Activated naive CD4-positive, alpha-beta T cell treated with Interleukin-2 at 50 U/mL for 16 hours (primary cell): ENCODE data around the gene TMOD3.
A peak's percentile ranks its signal among the peaks of the same experiment; 100 is the strongest.
"Not testable (repeated sequence)": the region's sequence is repeated elsewhere in the genome, so short reads cannot be mapped to it uniquely, and the experiment has no call there.

ENCODE experiments used
- DNase-seq: peaks from one replicate; pipeline ENCODE4 v3.0.0-alpha.2; 2020

The TMOD3 gene

DNA sequence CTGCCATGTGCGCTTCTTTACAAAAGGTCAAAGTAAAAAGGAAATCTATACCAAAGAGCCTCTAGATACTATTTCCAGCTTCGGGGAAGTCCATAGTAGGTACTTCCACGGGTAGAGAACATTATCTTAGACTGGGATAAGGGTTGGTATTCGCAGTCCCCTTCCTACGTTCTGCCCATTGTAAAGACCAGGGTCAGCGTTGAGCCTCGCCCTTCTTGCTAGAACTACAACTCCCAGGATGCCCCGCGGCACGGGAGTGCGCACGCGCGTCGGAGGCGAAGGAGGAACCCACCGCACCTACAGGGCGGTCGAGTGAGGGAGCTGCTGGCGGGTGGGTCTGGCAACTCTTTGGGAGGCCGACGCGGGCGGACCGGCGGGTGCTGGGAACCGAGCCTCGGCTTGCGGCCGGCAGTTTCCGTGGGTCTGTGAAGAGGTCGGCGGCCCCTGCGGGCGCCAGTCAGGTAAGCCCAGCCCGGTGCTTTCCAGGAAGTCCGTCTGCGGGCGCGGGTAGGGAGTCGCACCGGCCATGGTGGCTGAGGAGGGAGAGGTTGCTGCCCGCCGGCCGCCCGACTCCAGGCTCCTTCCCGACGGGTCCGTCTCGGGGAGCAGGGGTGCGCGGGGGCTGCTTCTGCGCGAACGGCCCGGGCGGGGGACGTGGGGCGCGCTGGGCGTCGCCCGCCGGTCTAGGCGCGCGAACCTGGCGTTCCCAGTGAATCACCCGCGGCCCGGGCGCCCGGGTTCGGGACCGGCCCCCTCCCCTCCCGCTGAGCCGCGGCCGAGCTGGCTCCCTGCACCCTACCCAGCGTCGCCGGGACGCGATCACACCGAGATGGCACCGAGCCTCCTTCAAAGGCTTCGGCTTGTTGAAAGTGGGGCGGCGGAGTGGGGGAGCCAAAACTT, at the start of gene TMOD3:
TMOD3 (plus strand) TSS at position 278 of the 900 bp plus-strand sequence. CDS start 33,232 bp downstream, outside the sequence.
- peak; percentile 93 for DNase-seq

DNA sequence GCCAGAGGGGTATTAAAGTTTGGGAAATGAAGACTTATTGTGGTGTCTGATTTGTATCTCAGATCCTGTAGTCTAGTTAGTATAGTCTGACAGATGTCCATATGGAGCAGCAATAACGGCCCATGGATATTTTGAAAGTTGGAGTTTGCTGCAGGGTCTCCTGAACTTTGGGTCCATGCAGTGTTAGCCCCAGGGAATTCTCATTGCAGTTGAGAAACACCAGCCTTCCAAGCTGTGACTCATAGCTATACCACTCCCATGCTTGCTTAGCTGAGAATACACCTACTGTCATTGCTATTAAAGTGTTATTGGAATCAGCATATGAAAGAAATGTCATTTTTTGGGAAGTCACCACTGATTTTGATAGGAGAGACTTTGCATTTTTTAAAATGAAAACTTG, 48.8 kb upstream of the TMOD3 start:
- no peak for DNase-seq

DNA sequence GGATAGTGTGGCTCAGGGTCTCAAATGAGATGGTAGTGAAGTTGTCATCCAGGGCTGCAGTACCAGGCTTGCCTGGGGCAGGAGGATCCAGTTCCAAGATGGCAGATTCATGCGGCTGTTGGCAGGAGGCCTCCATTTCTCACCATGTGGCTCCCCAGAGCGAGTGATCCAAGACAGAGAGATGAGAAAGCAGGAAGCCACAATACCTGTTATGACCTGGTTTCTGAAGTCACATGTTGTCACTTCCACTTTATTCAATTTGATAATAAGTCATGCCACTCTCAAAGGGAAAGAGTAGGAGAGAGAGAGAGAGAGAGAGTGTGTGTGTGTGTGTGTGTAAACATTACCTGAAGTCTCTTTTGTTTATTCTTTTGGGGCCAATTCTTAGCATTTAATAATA, 47.9 kb upstream of the TMOD3 start:
- no peak for DNase-seq

DNA sequence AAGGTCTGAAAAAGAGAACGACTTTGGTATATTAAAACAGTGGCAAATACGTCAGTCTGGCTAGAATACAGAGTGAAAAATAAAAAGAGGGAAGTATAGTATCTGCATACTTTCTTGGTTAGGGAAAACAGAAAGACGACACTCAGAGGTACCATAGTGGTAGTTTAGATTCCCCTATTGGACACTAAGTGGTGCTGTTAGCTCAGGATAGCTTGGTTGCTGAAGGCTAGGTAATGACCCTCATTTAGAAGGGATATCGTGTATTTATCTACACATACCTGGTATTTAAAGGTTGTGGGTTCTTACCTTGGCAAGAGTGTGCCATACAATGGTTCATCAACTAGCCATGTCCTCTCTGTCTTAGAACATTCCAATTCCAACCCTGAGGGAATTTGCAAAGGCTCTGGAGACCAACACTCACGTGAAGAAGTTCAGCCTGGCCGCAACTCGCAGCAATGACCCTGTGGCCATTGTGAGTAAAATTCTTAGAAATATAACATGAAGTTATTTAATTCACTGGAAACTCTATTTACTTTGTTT, 47.0 kb upstream of the TMOD3 start:
- DNase-seq, result no peak

DNA sequence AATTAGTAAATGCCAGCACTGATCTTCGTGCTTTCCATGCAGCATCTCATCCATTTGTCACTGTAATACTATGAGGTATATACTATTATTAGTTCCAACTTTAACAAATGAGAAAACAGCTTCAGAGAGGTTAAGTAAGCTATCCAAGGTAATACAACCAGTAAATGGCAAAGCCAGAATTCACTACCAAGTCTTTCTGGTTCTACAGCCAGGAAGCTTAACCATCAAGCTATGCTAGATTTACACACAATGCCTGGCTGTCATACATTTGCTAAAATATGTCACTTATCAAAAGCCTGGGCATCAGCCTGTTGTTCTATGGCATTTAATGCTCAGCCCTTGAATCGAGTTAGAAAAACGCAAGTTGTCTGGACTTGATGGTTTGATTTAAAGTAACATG, 45.5 kb upstream of the TMOD3 start:
- no peak for DNase-seq

DNA sequence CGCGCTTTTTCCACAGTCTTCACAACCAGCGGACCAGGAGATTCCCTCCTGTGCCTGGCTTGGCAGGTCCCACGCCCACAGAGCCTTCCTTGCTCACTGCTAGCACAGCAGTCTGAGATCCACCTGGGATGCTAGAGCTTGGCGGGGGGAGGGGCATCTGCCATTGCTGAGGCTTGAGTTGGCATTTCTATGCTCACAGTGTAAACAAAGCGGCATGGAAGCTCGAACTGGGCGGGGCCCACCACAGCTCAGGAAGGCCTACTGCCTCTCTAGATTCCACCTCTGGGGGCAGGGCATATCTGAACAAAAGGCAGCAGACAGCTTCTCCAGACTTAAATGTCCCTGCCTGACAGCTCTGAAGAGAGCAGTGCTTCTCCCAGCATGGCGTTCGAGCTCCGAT, 42.3 kb upstream of the TMOD3 start:
- DNase-seq, result not testable (repeated sequence)

DNA sequence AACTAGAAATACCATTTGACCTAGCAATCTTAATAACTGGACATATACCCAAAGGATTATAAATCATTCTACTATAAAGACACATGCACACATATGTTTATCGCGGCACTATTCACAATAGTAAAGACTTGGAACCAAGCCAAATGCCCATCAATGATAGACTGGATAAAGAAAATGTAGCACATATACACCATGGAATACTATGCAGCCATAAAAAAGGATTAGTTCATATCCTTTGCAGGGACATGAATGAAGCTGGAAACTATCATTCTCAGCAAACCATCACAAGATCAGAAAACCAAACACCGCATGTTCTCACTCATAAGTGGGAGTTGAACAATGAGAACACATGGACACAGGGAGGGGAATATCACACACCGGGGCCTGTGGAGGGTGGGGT, 37.0 kb upstream of the TMOD3 start:
- not testable (repeated sequence) for DNase-seq

DNA sequence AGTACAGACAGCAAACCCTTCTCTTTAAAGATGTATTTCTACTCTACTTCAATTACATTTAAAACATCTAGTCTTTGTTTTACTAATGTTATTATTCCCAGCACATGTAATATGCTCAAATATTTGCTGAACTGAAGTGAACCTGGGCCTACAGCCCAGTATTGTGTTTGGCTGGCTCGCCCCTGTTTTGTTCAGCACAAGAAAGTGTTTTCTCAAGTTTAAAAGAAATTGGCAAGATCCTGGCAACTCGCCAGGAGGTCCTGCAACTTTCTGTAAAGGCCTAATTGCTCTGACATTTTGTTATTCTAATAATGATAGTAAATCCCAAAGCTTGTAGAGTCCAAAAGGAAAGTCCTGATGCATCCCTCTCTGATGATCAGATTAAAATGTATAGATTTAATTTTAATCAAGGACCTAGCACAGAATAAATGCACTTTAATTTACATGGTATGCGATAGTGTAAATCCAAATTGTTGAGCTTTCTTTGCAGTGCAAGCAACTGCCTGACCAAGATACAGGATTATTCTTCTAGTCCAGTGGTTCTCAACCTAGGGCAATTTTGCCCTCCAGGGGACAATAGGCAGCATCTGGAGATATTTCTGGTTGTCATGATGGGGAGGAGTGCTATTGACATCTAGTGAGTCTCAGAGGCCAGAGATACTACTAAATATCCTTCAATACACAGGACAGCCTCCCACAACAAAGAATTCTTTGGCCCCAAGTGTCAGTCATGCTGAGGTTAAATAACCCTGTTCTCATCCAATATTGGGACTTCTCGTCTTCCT, 35.7 kb upstream of the TMOD3 start:
- no peak for DNase-seq

DNA sequence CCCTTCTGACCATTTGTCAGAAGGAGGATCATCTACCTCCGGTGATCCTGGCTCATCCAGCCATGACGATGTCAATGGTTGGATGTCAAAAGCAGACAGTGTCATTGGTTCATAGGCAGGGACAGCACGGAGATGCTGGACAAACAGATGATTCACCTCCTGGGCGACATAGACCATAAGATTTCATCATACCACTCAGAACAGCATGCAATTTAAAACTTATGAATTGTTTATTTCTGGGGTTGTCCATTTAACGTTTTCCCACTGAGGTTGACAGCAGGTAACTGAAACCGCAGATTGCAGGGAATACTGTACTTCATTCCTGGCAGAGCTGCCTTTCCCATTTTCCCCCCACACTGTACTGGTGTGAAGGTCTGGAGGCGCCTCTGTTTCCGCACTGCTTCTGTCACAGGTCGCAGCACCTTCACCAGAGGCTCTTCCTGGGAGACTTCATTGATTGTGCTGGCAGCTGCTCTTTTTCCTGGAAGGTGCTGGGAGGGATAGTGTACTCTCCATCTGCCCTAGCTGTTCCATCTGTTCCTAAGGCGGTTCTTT, 32.5 kb upstream of the TMOD3 start:
- DNase-seq, result no peak

DNA sequence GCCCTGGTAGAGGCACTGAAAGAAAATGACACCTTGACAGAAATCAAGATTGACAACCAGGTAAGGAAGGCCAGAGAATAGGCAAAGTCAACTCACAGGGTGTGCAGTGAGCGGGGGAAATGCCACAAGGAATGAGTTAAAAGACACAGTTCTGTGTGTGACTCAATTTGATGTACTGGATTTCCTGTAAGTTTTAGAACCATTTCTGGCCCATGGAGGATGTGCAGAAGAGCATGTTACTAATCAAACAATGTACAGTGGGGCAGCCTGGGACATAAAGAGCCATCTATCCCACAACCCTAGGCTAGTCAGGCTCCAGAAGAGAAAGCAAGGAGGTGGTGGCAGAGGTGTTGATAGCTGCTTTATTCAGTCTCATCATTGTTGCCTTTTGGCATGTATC, 31.2 kb upstream of the TMOD3 start:
- no peak for DNase-seq

DNA sequence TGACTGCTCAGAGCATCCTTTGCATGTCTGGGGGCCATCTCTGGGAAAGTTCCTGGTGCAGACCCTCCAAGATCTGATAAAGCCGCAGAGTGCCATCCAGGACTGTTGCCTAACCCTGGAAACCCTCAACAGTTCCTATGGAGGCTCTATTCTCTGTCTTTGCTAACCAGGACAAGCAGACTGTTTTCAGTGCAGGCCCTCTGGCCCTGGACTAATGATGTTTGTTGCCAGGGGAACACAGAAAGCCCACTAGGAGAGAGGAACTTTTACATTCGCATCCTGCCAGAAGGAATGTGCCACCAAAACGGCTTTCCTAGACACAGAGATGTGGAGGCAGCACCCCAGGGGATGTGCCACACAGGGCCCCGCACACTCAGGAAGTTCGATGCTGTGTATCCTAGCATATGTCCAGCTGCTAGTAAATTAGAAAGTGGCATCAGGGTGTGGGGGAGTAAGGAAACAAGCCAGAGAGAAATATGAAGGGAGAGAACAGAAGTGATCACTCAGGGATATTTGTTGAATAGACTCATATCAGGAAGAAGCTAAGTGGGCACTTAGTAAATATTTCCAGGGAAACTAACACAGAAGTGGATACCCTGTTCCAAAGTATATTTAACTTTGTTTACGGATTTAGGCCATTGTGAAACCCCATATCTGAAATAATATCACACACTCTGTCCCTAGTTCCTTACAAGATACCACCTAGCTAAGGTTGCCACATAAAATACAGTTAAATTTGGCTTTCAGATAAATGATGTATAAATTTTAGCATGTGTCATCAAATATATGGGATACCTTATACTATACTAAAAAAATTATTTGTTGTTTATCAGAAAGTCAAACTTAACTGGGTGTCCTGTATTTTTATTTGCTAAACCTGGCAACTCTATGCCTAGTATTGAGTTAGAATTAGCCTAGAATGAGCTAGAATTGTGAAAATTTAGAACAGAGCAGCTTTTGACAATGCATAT, 29.9 kb upstream of the TMOD3 start:
- no peak for DNase-seq

DNA sequence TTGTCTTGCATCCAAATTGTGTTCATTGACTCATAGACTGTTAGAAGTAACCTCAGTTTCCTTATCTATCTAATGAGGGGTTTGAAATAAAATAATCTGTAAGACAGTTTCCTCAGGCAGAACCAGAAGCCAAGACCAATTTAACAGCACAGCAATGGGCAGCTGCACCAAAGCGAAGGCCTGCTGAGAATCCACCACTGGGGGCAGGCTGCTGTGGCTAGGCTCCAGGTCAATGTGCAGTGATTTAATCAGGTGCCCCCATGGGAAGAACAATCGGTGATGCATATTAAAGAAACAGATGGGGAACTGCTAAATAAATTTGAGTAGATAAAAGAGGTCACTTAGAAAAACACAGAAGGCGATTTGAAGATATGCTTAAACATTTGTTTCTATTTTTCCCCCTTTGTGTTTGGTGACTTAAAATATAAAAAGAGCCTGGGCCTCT, 28.0 kb upstream of the TMOD3 start:
- DNase-seq, result no peak

DNA sequence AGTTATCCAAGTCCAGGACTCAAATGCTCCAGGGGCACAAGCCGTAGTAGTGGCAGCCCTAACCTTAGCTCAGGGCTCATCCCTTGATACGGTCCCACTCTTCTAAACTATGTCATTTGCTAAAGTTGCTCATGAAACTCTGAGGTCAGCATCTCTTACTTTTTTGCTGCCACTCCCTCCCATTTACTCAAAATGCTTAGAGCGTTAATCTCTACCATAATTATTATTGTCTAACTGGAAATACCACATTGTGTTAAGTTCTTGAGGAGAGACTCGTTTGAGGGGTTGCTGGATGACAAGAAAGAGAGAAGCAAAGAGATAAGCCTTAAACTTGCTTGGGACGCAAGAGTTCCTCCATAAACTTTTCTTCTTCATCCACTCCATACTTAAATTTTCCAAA, 26.9 kb upstream of the TMOD3 start:
- no peak for DNase-seq

DNA sequence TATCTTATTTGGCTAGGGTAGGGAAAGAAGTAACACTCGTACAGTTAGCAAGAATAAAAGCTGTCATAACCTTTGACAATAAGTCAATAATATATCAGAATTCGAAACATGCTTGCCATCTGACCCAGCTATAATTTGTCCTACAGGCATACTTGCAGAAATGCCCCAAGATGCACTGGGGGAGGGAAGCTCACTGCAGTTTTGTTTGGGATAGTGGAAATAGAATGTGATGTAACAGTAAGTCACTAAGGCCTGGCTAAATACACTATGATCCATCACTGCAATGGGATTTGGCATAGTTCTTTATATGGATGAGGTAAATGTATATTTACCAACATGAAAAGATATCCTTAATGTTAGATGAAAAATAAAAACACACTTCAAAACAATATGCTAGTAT, 25.5 kb upstream of the TMOD3 start:
- no peak for DNase-seq

DNA sequence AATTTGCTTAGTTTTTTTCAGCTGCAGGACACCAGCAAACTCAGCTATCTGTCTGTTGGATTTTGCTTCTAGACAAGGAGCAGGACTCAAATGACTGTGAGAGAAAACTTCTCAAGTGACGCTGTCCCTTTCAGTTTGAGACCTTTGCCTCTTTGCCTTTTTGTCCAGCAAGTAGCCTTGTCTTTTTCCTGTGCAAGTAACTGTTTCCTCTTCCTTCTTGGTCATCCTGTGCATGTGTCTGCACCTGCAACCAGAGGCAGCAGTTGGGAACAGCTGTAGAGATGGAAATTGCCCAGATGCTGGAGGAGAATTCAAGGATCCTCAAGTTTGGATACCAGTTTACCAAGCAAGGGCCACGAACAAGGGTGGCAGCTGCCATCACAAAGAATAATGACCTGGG, 23.3 kb upstream of the TMOD3 start:
- no peak for DNase-seq

DNA sequence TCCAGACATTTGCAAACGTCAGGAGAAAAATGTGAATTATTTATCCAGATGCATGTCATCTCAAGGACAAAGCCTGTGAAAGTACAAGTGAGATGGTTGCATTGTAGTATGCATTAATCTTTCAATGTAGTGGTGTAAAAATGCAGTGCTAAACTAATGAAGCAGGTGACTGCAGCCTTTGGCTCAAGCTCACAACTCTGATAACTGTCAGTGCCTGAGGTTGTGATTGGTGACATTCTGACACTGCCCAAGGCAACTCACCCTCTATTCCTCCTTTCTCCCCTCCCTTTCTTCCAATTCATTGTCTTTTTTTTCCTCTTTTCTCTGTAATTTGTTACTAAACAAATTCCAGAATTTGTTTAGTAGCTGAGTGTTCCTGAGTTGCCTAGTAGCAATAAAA, 20.0 kb upstream of the TMOD3 start:
- no peak for DNase-seq

DNA sequence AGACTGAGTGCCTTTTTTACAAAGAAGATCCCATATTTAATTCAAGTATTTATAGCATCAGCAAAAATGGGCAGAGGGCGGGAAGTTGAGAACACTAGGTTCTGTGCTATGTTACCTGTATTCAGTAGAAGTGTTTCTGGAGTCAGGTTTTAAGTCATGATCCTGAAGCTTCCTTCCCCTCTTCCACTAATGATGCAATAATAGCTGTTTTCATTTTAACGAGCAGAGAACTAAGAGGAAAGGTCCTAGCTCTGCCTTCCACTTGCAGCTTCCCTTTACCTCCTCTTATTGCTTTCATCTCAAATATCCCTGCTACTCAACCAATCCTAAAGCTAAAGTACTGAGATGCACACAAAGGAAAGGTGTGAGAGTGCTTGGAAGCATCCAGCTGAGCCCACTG, 16.9 kb upstream of the TMOD3 start:
- no peak for DNase-seq

DNA sequence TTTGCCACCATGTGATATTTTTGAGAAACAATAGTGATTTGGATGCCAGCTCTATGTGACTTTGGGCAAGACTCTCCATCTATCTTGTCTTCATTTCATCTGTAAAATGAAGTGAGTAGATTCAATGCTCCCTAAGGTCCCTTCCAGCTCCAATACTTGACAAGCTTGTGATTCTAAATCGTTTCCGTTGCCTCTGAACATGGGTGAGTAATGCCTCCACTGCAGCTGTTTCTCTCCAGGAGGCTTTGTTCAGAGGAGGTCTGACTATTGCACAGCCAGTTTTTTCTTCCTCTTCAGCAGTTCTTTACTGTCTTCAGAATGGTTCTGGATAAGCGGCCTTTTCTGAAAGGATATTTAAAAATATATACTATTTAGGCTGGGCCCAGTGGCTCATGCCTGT, 14.8 kb upstream of the TMOD3 start:
- DNase-seq, result no peak

DNA sequence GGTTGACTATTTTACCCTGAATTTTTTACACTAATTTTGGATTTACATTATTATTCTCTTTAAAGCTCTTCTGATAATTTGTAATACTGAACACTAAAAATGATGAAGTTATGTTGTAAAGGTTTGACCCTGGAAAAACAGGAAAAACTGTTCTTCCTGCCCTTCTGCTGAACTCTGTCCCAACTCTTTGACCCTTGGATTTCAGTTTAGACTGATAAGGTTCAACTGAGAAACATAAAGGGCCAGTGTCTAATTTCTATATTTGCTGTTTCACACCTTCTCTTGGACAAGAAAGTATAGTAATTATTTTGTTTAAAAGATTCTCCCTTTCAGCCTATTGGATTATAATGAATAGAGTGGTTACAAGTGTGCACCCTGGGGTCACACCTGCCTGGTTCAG, 12.8 kb upstream of the TMOD3 start:
- DNase-seq, result no peak

DNA sequence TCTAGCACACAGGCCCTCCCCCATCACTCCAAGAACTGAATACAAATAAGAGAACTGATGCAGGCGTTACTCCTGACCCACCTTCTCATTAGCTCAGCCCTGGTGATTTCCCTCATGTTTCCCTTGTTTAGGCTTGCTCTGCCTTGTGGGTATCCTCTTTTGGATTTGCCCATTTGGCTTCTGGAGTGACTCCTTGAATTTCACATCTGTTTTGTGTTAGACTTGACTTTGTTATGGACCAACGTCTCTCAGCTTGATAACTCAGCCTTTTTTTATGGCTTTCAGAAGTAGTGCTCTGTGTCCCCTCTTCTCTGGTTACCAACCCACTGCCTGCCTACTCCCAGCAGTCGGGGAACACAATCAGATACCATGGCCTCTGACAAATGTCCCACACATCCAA, 11.3 kb upstream of the TMOD3 start:
- DNase-seq, result no peak

DNA sequence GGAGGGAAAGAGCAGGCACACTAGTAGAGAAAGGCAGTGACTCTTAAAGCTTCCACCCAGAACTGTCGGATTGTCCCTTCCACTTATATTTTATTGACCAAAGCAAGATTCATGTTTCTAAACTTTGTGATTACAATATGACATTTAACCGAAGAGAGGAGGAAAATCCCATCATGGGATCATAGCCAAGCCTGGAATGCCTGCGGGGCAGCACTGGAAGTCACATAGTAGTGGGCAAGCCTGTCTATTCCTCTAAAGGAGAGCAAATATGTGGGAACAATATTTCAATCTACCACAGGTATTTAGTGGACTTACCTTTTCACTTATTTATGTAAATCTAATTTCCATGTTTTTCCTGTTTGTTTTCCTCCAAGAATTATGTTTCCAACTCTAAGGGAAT, 3.8 kb upstream of the TMOD3 start:
- DNase-seq, result no peak

DNA sequence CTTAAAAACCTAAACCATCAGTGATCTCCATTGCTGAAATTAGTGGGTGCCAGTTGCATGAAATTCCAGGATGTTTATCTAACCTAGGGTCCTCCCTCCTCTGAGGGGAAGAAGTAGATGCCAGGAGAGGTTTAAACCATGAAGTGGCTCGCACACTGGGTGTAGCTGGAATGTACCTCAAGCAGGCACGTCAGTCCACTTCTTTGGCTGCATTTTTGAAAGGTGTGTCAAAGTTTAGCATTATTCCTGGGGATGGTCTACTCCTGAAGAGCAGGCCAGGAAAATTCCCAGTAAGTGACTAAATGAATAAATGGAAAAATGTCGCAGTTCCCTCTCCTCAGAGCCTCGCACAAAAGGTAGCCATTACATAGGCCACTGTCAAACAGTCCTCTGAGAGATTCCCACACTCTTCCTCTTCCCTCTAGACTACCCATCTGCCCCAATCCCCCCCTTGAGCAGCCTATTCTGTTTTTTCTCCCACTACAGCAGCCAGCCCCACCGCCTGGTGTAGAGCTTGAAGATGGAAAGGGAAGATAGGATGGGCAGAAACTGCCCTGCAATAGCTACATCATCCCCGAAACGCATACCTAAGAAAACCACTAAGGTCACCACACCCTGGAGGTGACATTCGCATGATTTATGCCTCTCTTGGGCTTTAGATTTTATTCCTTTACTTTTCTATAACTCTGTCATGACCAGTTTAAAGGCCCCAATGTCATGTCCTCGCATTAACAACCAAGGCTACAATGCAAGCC, 655 bp upstream of the TMOD3 start:
- no peak for DNase-seq
